H1 (cell line): ENCODE data around the gene TYMS. TPM values are rescaled to one million over a fixed set of nuclear protein-coding genes. Genes with fewer than 3 reads are reported as not detected.

Experiments used
- CTCF ChIA-PET: fragments of 300-600 bp; sonication (Branson Sonifier 250); formaldehyde crosslinking; loops from one replicate; lab custom pipeline; 2021; ENCODE audit not compliant: partially characterized antibody; lab: Charles Lee
- POLR2A ChIA-PET: fragments of 300-600 bp; sonication (Branson Sonifier 250); formaldehyde crosslinking; loops from one replicate; lab custom pipeline; 2021; ENCODE audit warnings: inconsistent platforms; ENCODE audit not compliant: partially characterized antibody; lab: Charles Lee
- DNase-seq, 2 experiments: peaks; one replicate each; pipeline versions ENCODE4 v3.0.0 to v3.0.0-alpha.2; 2010 to 2022; ENCODE audit warnings: low spot score in 2 of 2, low read depth in 1 of 2, mixed read lengths in 1 of 2
- FAIRE-seq: peaks from 2 replicates; lab custom pipeline; 2011; peaks lifted over from hg19 to GRCh38; lab: Jason Lieb, UNC
- H2AFZ ChIP-seq: 2 replicates; pipeline ENCODE4 v1.8.1; 2012; ENCODE audit warnings: low read length, inconsistent platforms
- H2AK5ac ChIP-seq: 2 replicates; pipeline ENCODE4 v1.6.1; 2013; ENCODE audit warnings: low read depth, low read length
- H2BK120ac ChIP-seq: replicated peaks from 2 replicates; pipeline ENCODE3; 2013; ENCODE audit warnings: low read depth, low read length, inconsistent platforms
- H2BK12ac ChIP-seq: 2 replicates; pipeline ENCODE4 v1.6.1; 2013; ENCODE audit warnings: low read depth, low read length
- H2BK15ac ChIP-seq: 2 replicates; pipeline ENCODE4 v1.6.1; 2013; ENCODE audit warnings: low read length
- H2BK20ac ChIP-seq: 2 replicates; pipeline ENCODE4 v1.6.1; 2013; ENCODE audit warnings: low read length
- H2BK5ac ChIP-seq: 2 replicates; pipeline ENCODE4 v1.6.1; 2013; ENCODE audit warnings: low read depth, low read length
- H3K14ac ChIP-seq: 2 replicates; pipeline ENCODE4 v1.6.1; 2013; ENCODE audit warnings: inconsistent platforms; ENCODE audit not compliant: insufficient read length
- H3K18ac ChIP-seq: 2 replicates; pipeline ENCODE4 v1.6.1; 2013; ENCODE audit warnings: low read length; ENCODE audit errors: extremely low read depth
- H3K23ac ChIP-seq: 2 replicates; pipeline ENCODE4 v1.6.1; 2013; ENCODE audit warnings: inconsistent platforms; ENCODE audit not compliant: insufficient read length
- H3K23me2 ChIP-seq: 2 replicates; pipeline ENCODE4 v1.6.1; 2013; ENCODE audit warnings: low read depth, low read length
- H3K27ac ChIP-seq: 2 replicates; pipeline ENCODE4 v1.6.1; 2011; ENCODE audit warnings: low read depth, low read length, inconsistent platforms
- H3K27me3 ChIP-seq, 4 experiments: replicated peaks in 1 of 4; 1 replicate in 1 of 4; 2 replicates in 3 of 4; pipeline versions ENCODE4 v1.6.1 to v1.8.1; 2011 to 2013; ENCODE audit warnings: low read length in 3 of 4, mild to moderate bottlenecking in 3 of 4, inconsistent platforms in 2 of 4, mixed read lengths in 2 of 4, moderate library complexity in 1 of 4; ENCODE audit not compliant: control insufficient read depth in 3 of 4, insufficient read depth in 3 of 4; ENCODE audit errors: extremely low read depth in 1 of 4
- H3K36me3 ChIP-seq, 4 experiments: 2 replicates each; pipeline versions ENCODE4 v1.6.1 to v1.8.1; 2011 to 2013; ENCODE audit warnings: mild to moderate bottlenecking in 4 of 4, low read length in 3 of 4, moderate library complexity in 2 of 4, control low read depth in 1 of 4, inconsistent platforms in 1 of 4; ENCODE audit not compliant: insufficient read depth in 4 of 4, control insufficient read depth in 2 of 4
- H3K4ac ChIP-seq: replicated peaks from 2 replicates; pipeline ENCODE3; 2013; ENCODE audit warnings: low read length, low read depth, mixed read lengths, inconsistent platforms; ENCODE audit not compliant: insufficient read length
- H3K4me1 ChIP-seq, 4 experiments: replicated peaks in 1 of 4; 1 replicate in 1 of 4; 2 replicates in 3 of 4; pipeline versions ENCODE4 v1.6.1 to v1.8.1; 2011 to 2013; ENCODE audit warnings: low read length in 3 of 4, inconsistent platforms in 2 of 4, mixed read lengths in 1 of 4; ENCODE audit not compliant: insufficient read depth in 4 of 4, control insufficient read depth in 3 of 4
- H3K4me2 ChIP-seq, 2 experiments: 2 replicates each; pipeline versions ENCODE4 v1.6.1 to v1.8.1; 2011 to 2013; ENCODE audit warnings: low read depth in 2 of 2, low read length in 2 of 2, control low read depth in 1 of 2, inconsistent platforms in 1 of 2, mild to moderate bottlenecking in 1 of 2; ENCODE audit not compliant: insufficient read depth in 1 of 2
- H3K4me3 ChIP-seq, 4 experiments: fragments of 200-600, 300-600 bp in 1 of 4; sonication (generic), shearing (Covaris generic), sonication (Bioruptor Twin) in 1 of 4; 2 replicates each; pipeline versions ENCODE4 v1.5.1 to v1.8.1; 2011 to 2016; ENCODE audit warnings: low read length in 4 of 4, low read depth in 3 of 4, control low read depth in 2 of 4, inconsistent platforms in 2 of 4, mild to moderate bottlenecking in 2 of 4, mixed read lengths in 1 of 4, moderate library complexity in 1 of 4; ENCODE audit not compliant: insufficient read depth in 2 of 4; ENCODE audit errors: extremely low read depth in 1 of 4
- H3K56ac ChIP-seq: replicated peaks from 2 replicates; pipeline ENCODE3; 2013; ENCODE audit warnings: low read depth, mild to moderate bottlenecking, mixed read lengths, low read length, inconsistent platforms; ENCODE audit not compliant: insufficient read length
- H3K79me1 ChIP-seq: 2 replicates; pipeline ENCODE4 v1.6.1; 2013; ENCODE audit warnings: low read depth, low read length, control low read depth
- H3K79me2 ChIP-seq, 2 experiments: 2 replicates each; pipeline versions ENCODE4 v1.6.1 to v1.8.1; 2012 to 2013; ENCODE audit warnings: low read length in 2 of 2, mild to moderate bottlenecking in 2 of 2, inconsistent platforms in 1 of 2; ENCODE audit not compliant: insufficient read depth in 2 of 2, control insufficient read depth in 1 of 2
- H3K9ac ChIP-seq, 4 experiments: replicated peaks in 1 of 4; 1 replicate in 1 of 4; 2 replicates in 3 of 4; pipeline versions ENCODE4 v1.6.1 to v1.8.1; 2011 to 2013; ENCODE audit warnings: low read depth in 3 of 4, low read length in 3 of 4, control low read depth in 2 of 4, mild to moderate bottlenecking in 2 of 4, moderate library complexity in 2 of 4, inconsistent platforms in 1 of 4; ENCODE audit errors: extremely low read depth in 1 of 4
- H3K9me3 ChIP-seq, 2 experiments: 2 replicates each; pipeline versions ENCODE4 v1.6.1 to v1.8.1; 2012 to 2013; ENCODE audit warnings: mild to moderate bottlenecking in 2 of 2, moderate library complexity in 2 of 2, control low read depth in 1 of 2, inconsistent platforms in 1 of 2, low read depth in 1 of 2, low read length in 1 of 2, mixed read lengths in 1 of 2; ENCODE audit not compliant: insufficient read depth in 2 of 2
- H4K20me1 ChIP-seq, 2 experiments: replicated peaks in 1 of 2; 2 replicates each; pipeline versions ENCODE3 to v1.8.1; 2011 to 2013; ENCODE audit warnings: inconsistent platforms in 2 of 2, low read length in 2 of 2, mild to moderate bottlenecking in 1 of 2; ENCODE audit not compliant: insufficient read depth in 2 of 2, control insufficient read depth in 1 of 2
- H4K5ac ChIP-seq: 2 replicates; pipeline ENCODE4 v1.6.1; 2013; ENCODE audit warnings: low read length, low read depth, mixed read lengths, inconsistent platforms; ENCODE audit not compliant: insufficient read length
- H4K8ac ChIP-seq: 2 replicates; pipeline ENCODE4 v1.8.0; 2013; ENCODE audit warnings: mild to moderate bottlenecking, moderate library complexity, low read length, inconsistent platforms; ENCODE audit not compliant: insufficient read depth; ENCODE audit errors: extremely low read depth
- H4K91ac ChIP-seq: replicated peaks from 2 replicates; pipeline ENCODE3; 2013; ENCODE audit warnings: low read length, mixed read lengths, inconsistent platforms; ENCODE audit not compliant: insufficient read length
- CBX5 ChIP-seq: fragments of 300-800, 300-1000 bp; sonication (generic); IDR thresholded peaks from 2 replicates; pipeline ENCODE4 v1.7.1; 2016; ENCODE audit warnings: antibody characterized with exemption, low read length, low read depth
- CREB1 ChIP-seq: IDR thresholded peaks from 2 replicates; pipeline ENCODE4 v1.6.1; 2012; ENCODE audit warnings: inconsistent platforms
- NRF1 ChIP-seq: IDR thresholded peaks from 2 replicates; pipeline ENCODE4 v1.6.1; 2011; ENCODE audit warnings: mild to moderate bottlenecking, low read depth, low read length, improper control_type of control experiment
- RXRA ChIP-seq: IDR thresholded peaks from 2 replicates; pipeline ENCODE4 v1.6.1; 2011; ENCODE audit warnings: low read depth, mild to moderate bottlenecking, low read length, moderate library complexity; ENCODE audit not compliant: insufficient read depth
- YY1 ChIP-seq: IDR thresholded peaks from 2 replicates; pipeline ENCODE4 v1.6.1; 2011; ENCODE audit warnings: low read depth, mild to moderate bottlenecking, low read length
- WGBS, 2 experiments: shearing (Covaris generic) in 1 of 2; methylation state at CpG; one replicate each; pipeline versions ENCODE4 v1.1.6 to v1.1.7; 2013 to 2015; ENCODE audit warnings: low lambda C conversion rate in 2 of 2, mixed read lengths in 2 of 2, inconsistent platforms in 1 of 2, low coverage in 1 of 2, missing lambda C conversion rate in 1 of 2; ENCODE audit not compliant: insufficient replicate concordance in 2 of 2, insufficient coverage in 1 of 2, insufficient read length in 1 of 2; ENCODE audit errors: extremely low coverage in 1 of 2, missing lambda C conversion rate in 1 of 2; 5-methylcytosine and 5-hydroxymethylcytosine counted together
- polyA plus RNA-seq, 7 experiments: library from polyadenylated mRNA; depleted of rRNA in 3 of 7; stranded (reverse) in 5 of 7; unstranded in 2 of 7; fragments of >200 nt in 5 of 7; fragments of 200-250 nt in 2 of 7; gene quantifications; 1 replicate in 5 of 7; 2 replicates in 1 of 7; 4 replicates in 1 of 7; pipeline versions ENCODE4 v1.2.1 to v1.2.3, GENCODE V29; 2011 to 2013; ENCODE audit warnings: missing spikeins in 2 of 7, mixed read lengths in 2 of 7
- total RNA-seq: library from RNA; stranded (reverse); fragmentation: NEBNext Ultra II Directional; extraction: Animal tissue kit (Norgen Biotek cat#: 25700); gene quantifications from 2 replicates; pipeline ENCODE4 v1.2.1, GENCODE V29; 2021

Gene TYMS
- total and polyA plus RNA-seq, 2 of the 8 experiments (the other 6 are each of a cell fraction or from before 2014, with no cell fraction given), result 91.9 to 110 TPM

DNA sequence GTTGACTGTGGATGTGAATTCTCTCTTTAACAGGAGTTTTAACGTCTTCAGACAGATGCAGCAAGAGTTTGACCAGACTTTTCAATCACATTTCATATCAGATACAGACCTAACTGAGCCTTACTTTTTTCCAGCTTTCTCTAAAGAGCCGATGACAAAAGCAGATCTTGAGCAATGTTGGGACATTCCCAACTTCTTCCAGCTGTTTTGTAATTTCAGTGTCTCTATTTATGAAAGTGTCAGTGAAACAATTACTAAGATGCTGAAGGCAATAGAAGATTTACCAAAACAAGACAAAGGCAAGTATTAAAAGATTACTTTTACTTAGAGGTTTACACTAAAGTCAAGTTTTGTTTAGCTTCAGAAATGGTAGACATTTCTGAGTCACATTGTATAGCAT lies 30.2 kb upstream of the TYMS start:
- FAIRE-seq (no peak), DNase-seq (no peak)
- Histone ChIP-seq H3K23me2 (no peaks in the 10 kb centered on the region; the same call in 1 of the 2 replicates), H3K18ac (no peak overlapping the region), H3K79me1 (no peaks in the 10 kb centered on the region), H3K4me1 (no peaks in the 10 kb centered on the region; a peak in 1 of 7 replicates), H2BK5ac (no peak overlapping the region), H2BK20ac (no peak overlapping the region), H3K23ac (no peak overlapping the region), H3K9ac (no peak overlapping the region), H3K4me3 (no peak overlapping the region), H3K56ac (no peak overlapping the region), H3K4ac (no peak overlapping the region), H4K20me1 (no peaks in the 10 kb centered on the region), H3K9me3 (no peaks in the 10 kb centered on the region), H3K79me2 (no peaks in the 10 kb centered on the region), H2BK15ac (no peak overlapping the region), H4K91ac (no peak overlapping the region), H3K4me2 (no peak overlapping the region), H4K5ac (no peak overlapping the region), H2BK120ac (no peak overlapping the region), H3K27ac (no peak overlapping the region), H3K14ac (no peak overlapping the region), H2BK12ac (no peak overlapping the region), H2AFZ (no peak overlapping the region), H3K27me3 (no peaks in the 10 kb centered on the region), H3K36me3 (no peaks in the 10 kb centered on the region), H4K8ac (no peak overlapping the region), H2AK5ac (no peak overlapping the region)
- ChIA-PET POLR2A (no interaction called here), CTCF (interaction anchor here (1.2 to 6.9 kb wide), 10 partner anchors 12 to 205 kb away, joined by 3 to 63 read pairs (median 4); no protein-coding TSS in a partner anchor)
- TF ChIP-seq CBX5 (no peak), RXRA (no peak), NRF1 (no peak), YY1 (no peak), CREB1 (no peak)
- 92% methylated on average over 2 of the region's 2 CpGs; no CpG with 5 or more reads in 1 of the 2 experiments for WGBS, 2 experiments
